ENCODE measurements around the gene SIAH2.
A peak's percentile ranks its signal among the peaks of the same experiment; 100 is the strongest.

SIAH2 gene

GRCh38 chr3:150763122-150763840, at the start of gene SIAH2:
SIAH2 (minus strand) TSS chr3:150763169; CDS start chr3:150762849, 320 bp downstream.
- H3K36me3 Mint-ChIP-seq (ENCODE audit: low read depth), result peaks cover 1% of the 10 kb centered on the region
- H3K9me3 Mint-ChIP-seq, result no peaks in the 10 kb centered on the region
- peaks cover 30% of the 10 kb centered on the region for H3K4me1 Mint-ChIP-seq
- no peak for TF ChIP-seq CTCF (IDR thresholded peaks at IDR 0.05; ENCODE audit: unreplicated experiment in 3 of 3)
- H3K27ac Mint-ChIP-seq, result peak within 1 kb of the TSS; percentile 90 to 99 (median 94)
- H3K27me3 Mint-ChIP-seq (ENCODE audit: low read depth), result peaks cover 4% of the 10 kb centered on the region
- H3K4me3 Mint-ChIP-seq, result peak within 1 kb of the TSS; percentile 97 to 99 (median 98)

- H3K4me1 Mint-ChIP-seq, result peaks cover 9% of the 10 kb centered on the region
- peaks cover 7% of the 10 kb centered on the region for H3K27me3 Mint-ChIP-seq (ENCODE audit: low read depth)
- no peak overlapping the region for H3K4me3 Mint-ChIP-seq
- no peaks in the 10 kb centered on the region for H3K36me3 Mint-ChIP-seq (ENCODE audit: low read depth)
- peaks cover 4% of the 10 kb centered on the region for H3K9me3 Mint-ChIP-seq
- TF ChIP-seq CTCF (IDR thresholded peaks at IDR 0.05; ENCODE audit: unreplicated experiment in 3 of 3), result no peak
- H3K27ac Mint-ChIP-seq, result no peak overlapping the region
Measured at GRCh38 chr3:150811984-150812383, 49.0 kb upstream of the SIAH2 start.

- H3K4me3 Mint-ChIP-seq, result no peak overlapping the region
- H3K4me1 Mint-ChIP-seq, result peaks cover 9% of the 10 kb centered on the region
- H3K27ac Mint-ChIP-seq, result no peak overlapping the region
Measured at GRCh38 chr3:150810641-150811040, 47.7 kb upstream of the SIAH2 start.

GRCh38 chr3:150806185-150806835, 43.3 kb upstream of the SIAH2 start:
- H3K9me3 Mint-ChIP-seq, result peaks cover 4% of the 10 kb centered on the region
- H3K4me1 Mint-ChIP-seq, result no peaks in the 10 kb centered on the region
- TF ChIP-seq CTCF (IDR thresholded peaks at IDR 0.05; ENCODE audit: unreplicated experiment in 3 of 3), result no peak
- no peak overlapping the region for H3K27ac Mint-ChIP-seq
- no peaks in the 10 kb centered on the region for H3K36me3 Mint-ChIP-seq (ENCODE audit: low read depth)
- no peaks in the 10 kb centered on the region for H3K27me3 Mint-ChIP-seq (ENCODE audit: low read depth)
- H3K4me3 Mint-ChIP-seq, result no peak overlapping the region

More at GRCh38 chr3:150810641-150811040, 47.7 kb upstream of the SIAH2 start:
- H3K9me3 Mint-ChIP-seq, result peaks cover 4% of the 10 kb centered on the region
- H3K36me3 Mint-ChIP-seq (ENCODE audit: low read depth), result no peaks in the 10 kb centered on the region
- H3K27me3 Mint-ChIP-seq (ENCODE audit: low read depth), result peaks cover 7% of the 10 kb centered on the region
- no peak for TF ChIP-seq CTCF (IDR thresholded peaks at IDR 0.05; ENCODE audit: unreplicated experiment in 3 of 3)

- Mint-ChIP-seq H3K4me1 (no peaks in the 10 kb centered on the region), H3K36me3 (ENCODE audit: low read depth) (no peaks in the 10 kb centered on the region), H3K27me3 (ENCODE audit: low read depth) (no peaks in the 10 kb centered on the region), H3K4me3 (no peak overlapping the region), H3K27ac (no peak overlapping the region), H3K9me3 (peaks cover 4% of the 10 kb centered on the region)
- no peak for TF ChIP-seq CTCF (IDR thresholded peaks at IDR 0.05; ENCODE audit: unreplicated experiment in 3 of 3)
Measured at GRCh38 chr3:150805354-150805753, 42.4 kb upstream of the SIAH2 start.
